ENCODE data around the gene CCZ1B.
"Not testable (repeated sequence)": the region's sequence is repeated elsewhere in the genome, so short reads cannot be mapped to it uniquely, and the experiment has no call there.

- TF ChIP-seq ARNTL (CRISPR knock-in tag; IDR thresholded peaks at IDR 0.05; ENCODE audit: borderline replicate concordance, low read depth); TCF4 (CRISPR knock-in tag; IDR thresholded peaks at IDR 0.05; ENCODE audit: borderline replicate concordance): not testable (repeated sequence)
These were observed 29.6 kb upstream of the CCZ1B start for GRCh38 chr7:6855563-6856131.

Measured in SK-N-SH treated with all-trans-retinoic acid at 6 μM for 48 hours (cell line).